Activated gamma-delta T cell (primary cell): Measurements from ENCODE around the gene TBC1D19.
"Not testable (repeated sequence)": the region's sequence is repeated elsewhere in the genome, so short reads cannot be mapped to it uniquely, and the experiment has no call there.

Experiments
- DNase-seq: peaks from one replicate; lab custom pipeline; 2025; lab: John Stamatoyannopoulos, UW

The TBC1D19 gene

DNA sequence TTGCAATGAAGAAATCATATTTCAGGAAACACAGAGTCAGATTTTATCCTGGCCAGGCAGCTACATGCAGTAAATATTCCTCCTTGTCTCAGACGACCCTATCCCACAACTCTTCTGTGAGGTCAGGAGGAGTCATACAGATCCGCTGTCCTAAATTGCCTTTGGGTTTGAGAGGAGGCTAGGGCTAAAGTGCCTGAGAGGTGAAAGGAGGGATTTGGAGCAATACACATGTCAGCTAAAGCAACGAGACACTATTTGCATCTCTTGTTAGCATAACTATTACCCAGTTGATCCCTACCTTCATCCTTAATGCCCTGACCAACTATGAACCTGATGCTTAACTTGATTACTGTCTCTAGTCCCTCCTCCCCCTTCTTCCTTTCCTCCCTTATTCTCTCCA is 98.6 kb downstream of the TBC1D19 start:
- DNase-seq = no peak

DNA sequence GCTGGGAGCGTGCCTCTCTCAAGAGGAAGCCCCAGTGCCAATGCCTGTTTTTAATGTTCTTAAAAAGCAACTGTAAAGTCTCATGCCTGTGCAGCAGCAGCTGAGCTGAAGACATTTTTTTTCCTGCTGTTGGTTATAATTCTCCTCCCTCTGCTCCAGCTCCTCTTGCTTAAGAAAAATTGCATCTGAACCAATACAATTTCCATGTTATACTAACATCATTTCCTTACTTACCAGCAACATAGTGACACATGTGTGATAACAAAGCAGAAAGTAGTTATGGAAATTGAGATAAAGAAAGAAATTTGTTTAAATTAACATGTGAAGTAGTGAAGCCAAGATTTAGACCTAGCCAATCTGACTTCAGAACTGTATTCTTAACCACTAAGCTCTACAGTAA is 101.4 kb downstream of the TBC1D19 start:
- DNase-seq = no peak

DNA sequence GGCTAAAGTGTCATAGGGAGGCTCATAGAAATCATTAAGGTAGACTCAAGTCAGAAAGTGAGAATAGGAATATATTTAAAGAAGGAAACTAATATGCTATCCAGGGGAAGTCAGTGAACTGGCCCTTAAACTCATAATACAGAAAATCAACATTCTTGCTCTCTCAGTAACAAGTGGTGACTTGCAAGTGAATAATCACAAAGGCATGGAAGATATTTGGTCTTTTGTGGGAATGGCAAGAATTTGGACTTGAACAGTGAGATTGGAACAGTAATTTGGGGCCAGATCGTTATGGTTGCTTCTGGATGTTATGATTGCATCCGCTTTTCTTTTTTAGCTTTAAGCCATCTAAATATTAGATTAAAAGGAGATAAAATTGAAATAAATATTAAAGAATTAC is 103.8 kb downstream of the TBC1D19 start:
- no peak for DNase-seq

DNA sequence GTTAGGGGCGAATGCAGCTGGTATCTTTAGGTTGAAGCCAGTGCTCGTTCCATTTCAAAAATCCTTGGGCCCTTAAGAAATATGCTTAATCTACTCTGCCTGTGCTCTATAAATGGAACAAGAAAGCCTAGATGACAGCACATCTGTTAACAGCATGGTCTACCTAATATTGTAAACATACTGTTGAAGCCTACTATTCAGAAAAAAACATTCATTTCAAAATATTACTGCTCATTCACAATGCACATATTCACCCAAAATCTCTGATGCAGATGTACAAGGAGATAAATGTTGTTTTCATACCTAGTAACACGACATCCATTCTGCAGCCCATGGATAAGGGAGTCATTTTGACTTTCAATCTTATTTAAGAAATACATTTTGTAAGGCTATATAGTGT is 106.6 kb downstream of the TBC1D19 start:
- no peak for DNase-seq

DNA sequence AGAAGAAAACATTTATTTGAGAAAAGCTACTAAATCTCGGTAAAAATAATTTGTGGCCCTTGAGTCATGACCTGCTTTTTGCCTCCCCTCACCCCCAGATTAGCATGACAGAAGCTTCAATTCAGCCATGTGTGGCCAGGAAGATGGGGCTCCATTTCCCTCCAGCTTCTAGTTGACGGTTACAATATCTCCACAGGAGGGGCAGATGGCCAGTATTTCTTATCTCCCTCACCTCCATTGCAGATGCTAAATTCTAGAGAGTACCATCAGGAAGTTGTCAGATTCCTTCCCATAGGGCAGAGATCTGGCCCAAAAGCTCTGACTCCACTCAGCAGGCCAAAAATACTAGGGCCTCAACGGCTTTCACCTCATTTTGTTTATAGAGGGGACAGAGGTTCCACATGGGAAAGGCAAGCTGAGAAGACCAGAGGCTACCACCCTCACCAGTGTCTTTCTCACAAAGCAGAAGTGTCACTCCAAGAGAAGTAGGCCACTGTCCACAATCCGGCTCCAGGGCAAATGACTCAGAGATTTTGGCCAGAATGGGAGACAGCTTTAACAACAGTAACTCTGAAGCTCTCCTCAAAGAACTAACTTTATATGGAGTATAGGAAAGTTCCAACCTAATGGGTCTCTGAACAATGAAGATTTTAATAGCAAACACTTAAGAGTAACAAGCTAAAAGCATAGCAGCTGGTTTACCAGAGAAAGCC is 108.3 kb downstream of the TBC1D19 start:
- no peak for DNase-seq

- DNase-seq = not testable (repeated sequence)
Observed at GRCh38 chr4:26694131-26694530, 110.2 kb downstream of the TBC1D19 start.

DNA sequence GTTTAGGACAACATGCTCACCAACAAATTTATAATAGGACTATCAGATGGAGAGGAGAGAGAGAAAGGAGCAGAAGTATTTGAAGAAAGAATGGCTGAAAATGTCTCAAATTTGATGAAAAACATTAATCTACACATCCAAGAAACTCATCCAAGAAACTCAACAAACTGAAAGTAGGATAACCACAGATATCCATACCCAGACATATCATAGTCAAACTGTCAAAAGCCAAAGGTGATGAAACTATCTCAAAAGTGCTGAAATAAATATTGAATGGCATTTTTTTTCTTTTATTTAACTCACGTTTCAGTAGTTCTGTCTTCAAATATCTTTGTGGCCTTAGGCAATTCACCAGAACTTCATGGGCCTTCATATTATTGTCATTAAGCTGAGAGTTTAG is 116.2 kb downstream of the TBC1D19 start:
- DNase-seq = no peak

GRCh38 chr4:26701095-26701494 is 117.2 kb downstream of the TBC1D19 start:
- DNase-seq = no peak

GRCh38 chr4:26701786-26702227 is 117.9 kb downstream of the TBC1D19 start:
- no peak for DNase-seq

- DNase-seq = no peak
Observed at GRCh38 chr4:26707342-26707741, 123.5 kb downstream of the TBC1D19 start.

DNA sequence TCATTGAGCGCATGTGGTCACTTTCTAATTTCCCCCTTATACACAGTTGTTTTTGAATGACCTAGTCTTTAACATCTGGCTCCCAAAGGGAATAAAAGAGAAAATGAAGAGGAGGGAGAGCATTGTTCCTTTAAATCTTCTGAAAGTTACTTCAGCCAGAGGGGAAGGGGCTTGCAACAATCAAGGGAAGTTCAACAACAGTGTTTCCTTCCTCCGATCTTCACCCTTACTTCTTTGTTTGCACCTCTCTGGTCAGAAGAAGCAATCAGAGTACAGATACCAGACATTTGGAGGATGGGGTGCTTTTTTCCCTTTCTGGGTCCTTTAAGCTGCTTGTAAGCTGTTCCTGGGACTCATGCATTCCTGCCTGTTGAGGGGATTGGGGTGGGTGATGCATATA is 125.4 kb downstream of the TBC1D19 start:
- DNase-seq = no peak

GRCh38 chr4:26713563-26714151 is 129.8 kb downstream of the TBC1D19 start:
- no peak for DNase-seq

DNA sequence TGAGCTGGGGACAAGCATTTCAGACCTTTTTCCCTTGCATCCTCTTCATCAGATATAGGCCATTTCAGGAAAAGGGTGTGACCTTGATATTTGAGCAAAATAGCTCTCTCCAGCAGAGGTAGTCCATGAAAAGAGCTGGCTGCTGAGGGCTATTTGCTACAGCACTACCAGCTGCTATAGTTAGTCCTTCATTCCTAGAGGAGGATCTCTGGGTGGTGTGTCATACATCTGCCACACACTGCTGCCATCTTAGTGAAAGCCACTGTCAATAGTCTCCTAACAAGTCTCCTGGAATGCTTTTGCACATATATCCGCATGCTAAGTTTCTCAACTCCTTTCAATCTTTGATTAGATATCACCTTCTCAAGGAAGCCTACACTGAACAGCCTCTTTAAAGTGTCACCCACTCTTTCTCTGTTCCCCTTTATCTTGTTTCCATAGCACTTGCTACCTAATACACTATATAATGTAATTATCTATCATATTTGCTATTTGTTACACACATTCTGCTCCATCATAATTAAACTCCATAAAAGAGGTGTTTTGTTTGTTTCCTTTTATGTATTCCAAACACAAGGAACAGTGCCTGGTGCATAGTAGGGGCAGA is 131.9 kb downstream of the TBC1D19 start:
- DNase-seq = no peak

DNA sequence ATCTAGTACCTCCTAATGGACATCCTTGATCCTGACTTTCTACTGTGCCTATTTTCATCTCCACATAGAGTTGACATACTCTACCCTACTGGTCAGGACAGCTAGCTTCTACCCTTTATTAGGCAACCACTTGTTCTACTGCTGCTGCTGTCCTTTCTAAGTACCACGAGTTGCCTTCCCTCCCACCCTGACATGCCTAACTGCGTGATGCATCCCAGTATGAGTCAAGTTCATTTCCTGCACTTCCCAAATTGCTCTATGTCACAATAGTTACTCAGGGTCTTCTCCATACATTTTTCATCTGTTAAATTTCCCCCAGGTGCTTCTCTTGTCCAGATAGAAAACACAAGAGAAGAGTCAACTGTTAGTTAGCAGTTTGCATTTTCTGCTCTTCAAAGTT is 133.4 kb downstream of the TBC1D19 start:
- DNase-seq = no peak

DNA sequence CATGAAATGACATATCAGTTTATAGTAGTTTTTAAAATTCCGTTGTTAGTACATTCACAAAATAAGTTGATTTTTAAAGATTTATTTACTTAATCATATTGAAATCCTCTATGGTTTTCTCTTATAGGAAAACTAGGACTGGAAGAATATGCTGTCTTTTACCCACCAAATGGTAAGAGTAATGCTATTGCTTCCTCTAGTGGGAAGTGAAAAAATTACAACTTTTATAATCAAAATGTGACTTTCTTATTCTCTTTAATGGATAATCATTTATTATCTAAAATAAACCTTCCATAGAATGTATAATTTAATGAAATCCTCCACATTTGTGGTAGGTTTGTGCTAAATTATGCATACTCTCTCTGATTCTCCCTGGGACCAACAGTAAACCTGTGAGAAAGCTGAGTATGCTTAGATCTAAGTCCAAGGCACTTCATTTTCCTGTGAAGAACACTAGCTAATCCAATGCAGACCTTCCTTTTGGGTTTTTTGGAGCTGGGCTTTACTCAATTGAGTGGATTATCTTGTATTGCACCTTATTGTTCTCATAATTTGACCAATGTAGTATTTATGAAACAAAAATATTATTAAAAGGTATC is 136.2 kb downstream of the TBC1D19 start:
- DNase-seq = no peak

DNA sequence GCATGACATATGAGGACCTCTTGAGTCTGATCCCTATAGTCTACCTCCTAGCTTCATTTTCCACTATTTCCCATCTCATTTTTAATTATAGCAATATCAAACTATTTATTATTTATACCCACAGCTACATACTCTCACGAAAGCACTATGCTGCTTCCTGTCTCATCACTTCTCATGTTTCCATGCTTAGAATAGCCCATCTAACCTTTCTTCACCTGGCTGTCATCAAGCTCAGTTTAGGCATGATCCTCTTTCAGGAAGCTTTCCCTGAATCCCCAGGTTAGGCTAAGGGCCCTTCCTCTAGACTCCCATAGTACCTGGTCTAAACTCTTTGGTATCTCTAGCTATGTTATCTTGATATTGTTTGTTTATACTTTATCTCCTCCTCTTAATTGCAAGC is 137.8 kb downstream of the TBC1D19 start:
- DNase-seq = no peak

DNA sequence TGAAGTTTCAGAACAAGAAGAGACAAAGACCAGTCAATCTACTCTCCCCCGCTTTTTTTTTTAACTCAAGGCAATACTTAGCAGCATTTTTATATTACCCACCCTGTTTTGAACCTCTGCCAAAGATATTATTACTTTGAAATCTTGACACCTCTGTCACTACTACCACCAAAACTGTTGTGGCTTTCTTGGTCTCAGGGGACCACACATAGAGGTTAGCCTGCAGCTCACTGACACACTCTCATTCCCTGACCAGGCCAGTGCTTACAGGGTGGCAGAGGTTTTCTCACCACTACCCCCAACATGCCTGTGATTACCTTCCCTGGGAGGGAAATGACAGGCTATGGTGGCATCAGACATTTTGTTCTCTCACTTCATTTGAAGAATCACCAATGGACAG is 139.3 kb downstream of the TBC1D19 start:
- no peak for DNase-seq

DNA sequence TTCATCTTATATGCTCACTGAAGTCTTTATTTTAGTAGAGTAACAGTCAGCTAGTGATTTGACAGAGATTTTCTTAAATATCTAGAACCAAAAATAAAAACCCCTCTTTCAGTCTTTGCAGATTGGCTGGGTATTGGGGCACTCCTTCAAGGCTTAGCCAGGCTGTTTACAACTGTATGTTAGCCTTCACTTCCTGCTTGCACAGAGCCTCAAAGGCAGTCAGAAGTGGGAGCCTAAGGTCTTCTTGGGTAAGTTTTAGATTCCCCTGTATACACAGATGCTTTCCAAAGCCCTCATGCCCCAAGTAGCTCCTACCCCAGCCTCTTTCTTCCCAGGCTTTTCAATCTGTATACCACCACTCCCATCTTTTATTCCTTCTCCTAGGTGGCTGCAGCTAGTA is 140.7 kb downstream of the TBC1D19 start:
- DNase-seq = no peak

DNA sequence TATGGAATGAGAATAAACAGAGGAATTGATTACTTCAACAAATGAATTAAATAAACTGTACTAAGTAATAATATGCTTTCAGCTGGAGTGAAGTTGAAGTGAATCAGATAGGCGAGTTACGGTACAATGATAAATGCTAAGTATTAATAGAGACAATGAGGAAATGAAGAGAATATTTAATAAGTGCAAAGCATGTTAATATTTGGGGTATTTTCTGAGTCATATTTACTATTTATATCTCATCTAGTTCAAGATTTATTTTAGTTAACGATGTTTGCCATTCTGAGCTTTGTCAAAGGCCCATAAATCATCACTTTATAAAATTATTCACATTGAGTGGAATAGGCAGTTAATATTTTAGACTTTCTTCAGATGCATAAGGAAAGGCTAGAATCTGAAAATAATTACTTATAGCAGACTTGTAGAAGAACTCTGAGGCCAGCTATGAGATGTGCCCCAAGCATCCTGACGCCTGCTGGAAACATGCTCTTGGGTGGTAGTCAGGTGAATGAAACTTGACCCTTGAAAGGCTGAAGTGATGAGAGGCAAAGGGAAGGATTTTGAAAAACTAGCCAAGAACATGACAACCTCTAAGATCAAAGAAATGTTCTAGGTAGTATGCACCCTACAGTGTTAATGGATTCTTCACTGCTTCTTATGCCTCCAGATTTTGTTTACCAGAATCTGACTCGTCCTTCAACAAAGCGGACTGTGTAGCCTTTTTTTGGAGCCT is 142.9 kb downstream of the TBC1D19 start:
- no peak for DNase-seq

DNA sequence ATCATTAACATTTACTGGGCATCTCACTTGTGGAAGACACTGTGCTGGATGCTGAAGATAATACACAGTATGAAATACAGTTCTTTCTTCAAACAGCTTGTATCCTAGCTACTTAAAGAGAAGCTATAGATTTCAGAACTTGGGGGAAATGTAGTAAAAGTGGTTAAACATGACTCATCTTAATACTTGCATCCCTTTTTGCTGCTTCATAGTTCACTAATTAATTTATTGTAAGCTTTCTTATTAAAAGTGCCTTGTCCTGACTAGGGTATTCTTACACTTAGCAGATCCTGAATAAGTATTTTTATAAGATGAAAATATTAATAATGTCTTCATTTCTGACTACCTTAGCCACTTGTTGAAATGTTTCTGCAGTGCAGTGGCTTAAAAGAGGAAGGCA is 144.0 kb downstream of the TBC1D19 start:
- DNase-seq = no peak

DNA sequence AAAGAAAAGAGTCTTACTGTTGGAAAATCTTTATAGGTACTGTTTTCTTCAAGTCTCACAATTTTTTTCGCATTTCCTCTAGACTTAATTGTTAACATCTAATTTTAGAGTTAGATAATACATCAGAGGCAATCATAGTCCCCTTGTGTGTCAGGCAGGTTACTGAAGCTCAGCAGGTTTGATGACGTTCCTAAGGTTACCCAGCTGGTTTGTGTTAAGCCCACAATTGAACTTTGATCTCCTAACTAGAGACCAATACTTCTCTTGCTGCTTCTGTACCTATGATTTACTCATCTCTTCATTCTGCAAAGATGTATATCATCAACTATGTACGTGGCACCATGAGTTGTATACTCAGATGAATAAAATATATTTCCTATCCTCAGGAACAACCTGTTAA is 145.1 kb downstream of the TBC1D19 start:
- DNase-seq = no peak

- no peak for DNase-seq
Observed at GRCh38 chr4:26729547-26729946, 145.7 kb downstream of the TBC1D19 start.
